Central memory CD4-positive, alpha-beta T cell (primary cell): ENCODE results near the gene MMAA.
A peak's percentile ranks its signal among the peaks of the same experiment; 100 is the strongest.
"Not testable (repeated sequence)": the region's sequence is repeated elsewhere in the genome, so short reads cannot be mapped to it uniquely, and the experiment has no call there.

Experiments used
- DNase-seq: peaks from one replicate; pipeline ENCODE4 v3.0.0; 2022
- total RNA-seq, 3 experiments: gene quantifications; one replicate each; lab custom pipeline; 2026; lab: John Stamatoyannopoulos, UW

Gene MMAA
- total RNA-seq, result 8.9 to 17.1 (median 15.1) reads per million in 3 experiments

DNA sequence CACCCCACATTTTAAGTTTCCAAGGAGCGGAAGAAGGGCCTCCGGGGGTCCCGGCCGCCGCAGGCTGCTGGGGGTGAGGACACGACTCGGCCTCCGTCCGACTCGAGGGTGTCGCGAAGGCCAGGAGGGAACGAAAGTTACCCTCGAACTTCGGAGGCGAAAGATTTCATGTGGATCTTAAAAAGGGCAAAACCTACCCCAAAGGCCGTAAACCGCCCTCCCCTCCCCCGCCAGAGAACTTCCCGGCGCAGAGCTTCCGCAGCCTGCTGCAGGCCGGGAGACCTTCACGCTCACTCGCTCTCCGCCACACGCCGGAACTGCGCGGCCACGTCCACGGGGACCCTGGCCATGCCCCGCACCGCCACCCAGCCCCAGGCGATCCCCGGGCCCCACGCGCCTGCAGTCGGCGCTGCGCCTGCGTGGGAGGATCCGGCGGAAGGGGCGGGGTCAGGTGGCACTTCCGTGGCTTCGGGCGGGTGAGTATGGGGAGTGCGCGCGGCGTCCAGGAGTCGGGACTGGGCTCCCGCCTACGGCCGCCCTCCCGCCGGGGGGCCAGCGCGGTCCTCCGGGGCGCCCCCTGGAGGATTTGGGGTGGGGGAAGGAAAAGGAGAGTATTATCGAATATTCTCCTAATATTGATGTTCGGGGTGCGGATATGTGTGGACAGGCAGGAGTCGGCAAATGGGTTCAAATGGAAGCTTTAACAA, at the start of gene MMAA:
TSS of gene MMAA (plus strand) at position 454 of the 707 bp plus-strand sequence. CDS start 19,755 bp downstream, outside the sequence.
- peak; percentile 92 for DNase-seq

DNA sequence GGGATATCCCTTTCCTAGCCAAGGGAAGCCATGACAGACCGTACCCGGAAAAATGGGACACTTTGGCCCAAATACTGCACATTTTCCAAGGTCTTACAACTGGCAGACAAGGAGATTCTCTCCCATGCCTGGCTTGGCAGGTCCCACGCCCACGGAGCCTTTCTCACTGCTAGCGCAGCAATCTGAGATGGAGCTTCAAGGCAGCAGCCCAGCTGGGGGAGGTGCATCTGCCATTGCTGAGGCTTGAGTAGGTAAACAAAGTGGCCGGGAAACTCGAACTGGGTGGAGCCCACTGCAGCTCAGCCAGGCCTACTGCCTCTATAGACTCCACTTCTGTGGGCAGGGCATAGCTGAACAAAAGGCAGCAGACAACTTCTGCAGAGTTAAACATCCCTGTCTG, 44.6 kb upstream of the MMAA start:
- not testable (repeated sequence) for DNase-seq

DNA sequence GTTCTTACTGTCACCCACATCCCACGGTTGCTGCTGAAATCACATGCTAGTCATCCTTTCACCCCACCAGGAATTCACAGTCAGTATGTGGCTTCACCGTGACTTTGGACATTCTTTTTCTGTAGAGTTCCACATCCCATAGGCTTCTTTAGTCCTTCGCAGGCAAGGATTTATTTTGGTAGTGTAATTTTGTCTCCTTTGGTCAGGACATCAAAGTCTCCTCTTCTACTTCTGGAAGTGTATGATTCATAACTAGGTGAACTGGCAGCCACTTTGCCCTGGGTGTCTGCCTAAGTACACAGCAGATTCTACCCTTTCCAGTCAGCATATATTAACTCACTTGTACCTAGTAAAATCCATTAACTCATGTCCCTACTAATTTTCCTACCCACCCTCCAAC, 38.3 kb upstream of the MMAA start:
- DNase-seq, result no peak

DNA sequence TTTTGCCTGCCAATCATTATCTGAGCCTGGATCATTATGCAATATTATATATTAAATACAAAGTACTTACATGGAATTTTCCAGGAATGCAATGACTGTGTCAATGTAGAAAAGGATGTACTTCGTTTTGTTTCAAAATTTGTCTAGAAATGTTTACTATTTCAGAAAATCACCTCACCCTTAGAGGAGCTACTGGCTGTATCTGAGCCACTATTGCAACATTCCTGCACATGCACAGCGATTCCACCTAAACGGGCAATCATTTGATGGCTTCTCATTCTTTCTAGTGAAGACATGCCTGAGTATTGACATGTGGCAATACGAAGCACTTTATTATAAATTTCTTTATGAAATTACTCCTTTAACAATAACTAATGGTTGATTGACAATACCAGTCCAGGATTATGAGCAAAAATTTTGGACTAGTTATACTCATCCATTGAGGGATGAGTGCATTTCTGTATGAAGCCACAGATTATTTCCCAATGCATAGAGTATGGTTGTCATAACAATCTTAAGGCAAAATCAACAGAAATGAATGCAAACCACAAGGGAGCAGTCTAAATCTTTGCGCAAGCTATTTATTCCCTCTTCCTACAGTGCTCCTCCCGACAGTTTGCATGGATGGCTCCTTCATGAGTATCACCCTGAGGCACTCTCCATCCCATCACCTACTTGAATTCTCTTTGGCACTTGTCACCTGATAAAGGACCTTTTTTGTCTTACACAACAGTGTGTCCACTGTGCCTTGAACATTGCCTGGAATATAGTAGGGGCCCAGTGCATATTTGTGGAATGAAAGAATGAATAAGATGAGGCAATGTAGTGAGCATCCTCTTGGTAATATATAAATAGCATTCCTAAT, 35.8 kb upstream of the MMAA start:
- no peak for DNase-seq

DNA sequence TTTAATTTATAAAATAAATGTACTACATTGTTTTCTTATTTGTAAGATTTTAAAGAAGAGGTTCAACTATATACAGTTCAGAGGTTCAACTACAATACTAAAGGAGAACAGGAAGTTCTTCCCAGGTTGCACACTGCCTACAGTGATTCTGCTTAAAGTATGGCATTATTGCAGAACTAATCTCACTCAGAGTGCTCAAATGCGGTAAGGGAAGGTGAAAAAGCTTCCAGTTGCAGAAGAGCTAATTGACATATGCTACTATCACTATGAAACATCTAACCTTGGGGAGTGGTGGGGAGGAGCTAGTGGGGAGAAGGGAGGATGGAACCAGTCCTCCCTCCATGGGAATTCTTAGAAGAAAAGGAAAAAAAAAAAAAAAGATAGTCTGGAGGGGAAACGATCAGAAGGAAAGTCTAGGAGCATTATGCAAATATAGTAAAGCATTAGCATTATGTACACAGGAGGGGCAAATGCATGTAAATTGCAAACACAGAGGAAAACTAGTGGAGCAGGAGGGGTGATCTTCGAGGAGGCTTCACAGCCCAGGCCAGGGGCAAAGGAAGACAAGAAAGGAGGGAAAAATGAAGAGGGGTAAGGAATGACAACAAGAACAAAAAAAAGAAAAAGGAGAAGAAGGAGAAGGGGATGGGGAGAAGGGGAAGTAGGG, 32.0 kb upstream of the MMAA start:
- no peak for DNase-seq

DNA sequence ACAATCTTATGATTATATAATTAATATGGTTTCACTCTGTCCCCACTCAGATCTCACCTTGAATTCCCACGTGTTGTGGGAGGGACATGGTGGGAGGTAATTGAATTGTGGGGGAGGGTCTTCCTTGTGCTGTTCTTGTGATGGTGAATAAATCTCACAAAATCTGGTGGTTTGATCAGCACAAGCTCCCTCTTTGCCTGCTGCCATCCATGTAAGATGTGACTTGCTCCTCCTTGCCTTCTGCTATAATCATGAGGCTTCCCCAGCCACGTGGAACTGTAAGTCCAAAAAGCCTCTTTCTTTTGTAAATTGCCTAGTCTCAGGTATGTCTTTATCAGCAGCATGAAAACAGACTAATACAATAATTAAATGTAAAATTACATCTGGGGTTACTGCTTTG, 29.8 kb upstream of the MMAA start:
- not testable (repeated sequence) for DNase-seq

DNA sequence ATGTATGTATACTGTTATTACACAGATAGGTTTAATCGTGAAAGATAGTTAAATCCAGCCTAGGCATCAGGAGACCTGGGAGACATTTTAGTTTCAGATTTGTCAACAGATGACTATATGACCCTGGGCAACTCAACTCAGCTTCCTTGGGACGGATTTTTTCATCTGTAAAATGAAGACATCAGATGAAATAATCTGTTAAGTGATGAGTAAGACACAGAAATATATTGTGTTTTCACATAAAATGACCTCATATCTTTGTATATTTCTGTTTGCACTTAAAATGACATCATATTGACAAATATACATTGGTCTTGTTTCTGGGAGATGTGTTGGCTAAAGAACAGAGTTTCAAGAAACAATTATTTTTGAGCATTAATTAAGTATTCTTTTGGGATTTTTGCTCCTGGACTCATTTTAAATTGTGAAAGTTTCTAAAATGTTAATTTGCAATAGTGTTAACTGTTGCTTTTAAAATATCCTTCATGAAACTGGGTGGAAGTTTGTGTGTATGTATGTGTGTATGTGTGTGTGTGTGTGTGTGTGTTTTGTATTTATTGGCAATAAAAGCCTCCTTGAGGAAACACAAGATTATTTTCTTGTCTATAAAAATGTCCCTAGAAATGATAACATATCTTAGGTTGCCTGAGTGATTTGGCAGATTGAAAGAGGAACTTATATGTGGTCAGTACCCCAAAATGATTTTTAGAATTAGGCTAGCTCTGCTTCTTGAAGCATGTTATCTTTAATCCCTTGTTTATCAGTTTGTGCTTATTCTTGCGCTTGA, 29.1 kb upstream of the MMAA start:
- no peak for DNase-seq

DNA sequence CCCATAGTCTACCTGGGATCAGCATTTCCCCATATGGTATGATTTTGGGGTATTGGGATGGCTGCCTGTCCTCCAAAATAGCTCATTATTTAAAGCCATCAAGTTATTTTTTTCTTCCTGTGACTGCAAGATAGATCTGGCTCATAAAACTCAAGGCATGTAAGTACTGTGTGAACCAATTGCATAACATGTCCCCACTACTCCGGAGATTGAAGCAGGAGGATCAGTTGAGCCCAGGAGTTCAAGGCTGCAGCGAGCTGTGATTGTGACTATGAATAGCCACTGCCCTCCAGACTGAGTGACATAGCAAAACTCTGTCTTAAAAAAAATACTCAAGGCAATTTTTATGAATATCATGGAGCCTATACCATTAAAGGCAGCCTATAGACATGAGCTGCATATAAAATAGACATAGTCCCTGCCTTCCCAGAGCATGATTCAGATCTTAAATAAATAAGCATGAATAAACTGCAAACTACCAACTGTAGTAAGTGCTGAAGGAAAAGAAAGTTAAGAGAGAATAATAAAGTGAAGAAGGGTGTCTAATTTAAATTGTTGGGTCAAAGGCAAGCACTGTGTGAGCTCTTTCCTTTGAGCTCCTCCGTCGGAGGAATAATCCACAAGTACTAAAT, 16.9 kb upstream of the MMAA start:
- no peak for DNase-seq

DNA sequence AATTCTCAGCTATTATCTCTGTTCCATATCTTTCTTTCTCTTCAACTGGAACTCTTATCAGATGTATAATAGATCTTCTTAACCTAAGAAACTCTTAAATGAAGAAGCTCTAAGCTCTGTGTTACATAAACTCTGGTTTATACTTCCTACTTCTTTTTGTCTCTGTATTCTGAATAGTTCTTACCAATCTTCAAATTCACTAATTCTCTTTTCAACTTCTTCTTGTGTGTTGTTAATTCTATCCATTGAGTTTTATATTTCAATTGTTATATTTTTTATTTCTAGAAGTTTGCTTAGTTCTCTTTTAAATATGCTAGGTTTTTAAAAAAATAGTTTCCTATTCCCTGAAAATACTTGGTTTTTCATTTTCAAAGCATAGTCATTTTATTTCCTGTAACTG, 13.2 kb upstream of the MMAA start:
- no peak for DNase-seq

DNA sequence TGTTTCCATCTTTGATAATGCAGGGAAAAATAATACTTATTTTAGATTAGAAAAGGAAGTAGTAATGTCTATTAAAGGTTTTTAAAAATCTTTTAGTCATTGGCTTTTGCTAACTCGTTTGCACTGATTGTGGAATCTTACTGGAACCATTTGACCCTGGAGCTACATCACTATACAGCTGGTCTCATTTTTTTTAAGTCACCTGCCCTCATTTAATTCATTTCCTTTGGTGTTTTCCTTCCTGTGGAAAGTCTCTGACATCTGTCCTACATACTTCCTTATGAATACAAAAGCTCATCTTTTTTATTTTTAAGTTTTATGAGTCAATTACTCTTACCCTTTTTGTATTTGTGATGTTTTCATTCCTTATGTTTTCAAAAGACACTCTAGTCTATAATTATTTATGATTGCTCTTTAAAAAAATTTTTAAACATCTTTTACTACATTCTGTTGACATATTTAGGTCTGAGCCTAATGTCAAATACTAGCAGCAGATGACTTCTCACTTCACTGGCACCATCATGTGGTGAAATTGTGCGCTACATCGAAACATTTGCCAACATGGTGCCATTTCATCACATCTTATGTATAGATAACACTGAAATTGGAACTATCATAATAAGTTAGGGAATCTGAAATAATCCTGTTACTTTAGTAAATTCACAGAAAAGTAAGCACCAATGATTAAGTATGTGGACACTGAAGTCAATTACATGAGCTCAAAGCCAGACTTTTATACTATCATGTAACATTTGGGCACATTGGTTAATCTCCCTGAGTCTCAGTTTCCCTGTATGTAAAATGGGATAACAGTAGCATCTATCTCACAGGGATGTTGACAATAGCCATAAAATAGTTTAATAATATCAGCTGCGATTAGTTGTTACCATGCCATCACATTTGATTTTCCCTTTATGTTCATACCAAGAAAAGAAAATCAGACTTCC, 9.4 kb upstream of the MMAA start:
- DNase-seq, result peak; percentile 29

DNA sequence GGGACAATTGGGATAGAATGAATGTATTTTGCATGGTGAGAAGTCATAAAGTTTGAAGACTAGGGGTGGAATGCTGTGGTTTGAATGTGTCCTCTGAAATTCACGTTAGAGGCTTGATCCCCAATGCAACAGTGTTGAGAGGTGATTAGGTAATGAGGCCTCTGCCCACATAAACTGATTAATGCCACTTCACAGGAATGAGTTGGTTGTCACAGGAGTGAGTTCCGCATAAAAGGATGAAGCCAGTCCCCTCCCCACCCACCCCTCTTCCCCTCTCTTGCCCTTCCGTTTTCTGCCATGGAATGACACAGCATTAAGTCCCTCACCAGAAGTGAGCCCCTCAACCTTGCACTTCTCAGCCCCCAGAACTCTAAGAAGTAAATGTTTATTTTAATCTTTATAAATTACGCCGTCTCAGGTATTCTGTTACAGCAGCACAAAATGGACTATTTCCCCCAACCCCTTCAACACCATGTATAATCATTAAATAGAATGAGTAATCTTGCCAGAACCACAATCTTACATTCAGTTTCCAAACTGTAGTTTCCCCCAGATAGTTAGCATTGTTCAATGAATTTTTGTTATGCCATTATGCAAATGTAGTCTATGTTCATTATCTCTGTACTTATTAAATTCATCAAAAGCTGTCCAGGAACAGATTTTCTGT, 5.5 kb upstream of the MMAA start:
- no peak for DNase-seq

DNA sequence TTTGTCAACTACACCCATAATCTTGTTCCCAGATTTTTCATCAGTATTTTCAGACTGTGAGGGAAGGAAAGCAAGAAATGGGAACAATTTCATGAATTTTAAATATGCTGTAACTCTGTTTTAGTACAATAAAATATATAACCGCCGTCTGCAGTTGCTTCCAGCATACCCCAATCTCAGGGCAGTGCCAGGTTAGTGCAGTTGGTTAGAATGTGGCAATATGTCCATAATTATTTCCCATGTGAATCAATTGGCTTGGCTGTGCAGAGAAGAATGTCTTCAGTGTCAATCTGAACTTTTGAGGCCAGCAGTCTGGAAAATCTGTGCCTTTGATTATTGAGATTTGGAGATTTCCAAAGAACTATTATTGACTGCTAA, 5.0 kb upstream of the MMAA start:
- DNase-seq, result no peak

DNA sequence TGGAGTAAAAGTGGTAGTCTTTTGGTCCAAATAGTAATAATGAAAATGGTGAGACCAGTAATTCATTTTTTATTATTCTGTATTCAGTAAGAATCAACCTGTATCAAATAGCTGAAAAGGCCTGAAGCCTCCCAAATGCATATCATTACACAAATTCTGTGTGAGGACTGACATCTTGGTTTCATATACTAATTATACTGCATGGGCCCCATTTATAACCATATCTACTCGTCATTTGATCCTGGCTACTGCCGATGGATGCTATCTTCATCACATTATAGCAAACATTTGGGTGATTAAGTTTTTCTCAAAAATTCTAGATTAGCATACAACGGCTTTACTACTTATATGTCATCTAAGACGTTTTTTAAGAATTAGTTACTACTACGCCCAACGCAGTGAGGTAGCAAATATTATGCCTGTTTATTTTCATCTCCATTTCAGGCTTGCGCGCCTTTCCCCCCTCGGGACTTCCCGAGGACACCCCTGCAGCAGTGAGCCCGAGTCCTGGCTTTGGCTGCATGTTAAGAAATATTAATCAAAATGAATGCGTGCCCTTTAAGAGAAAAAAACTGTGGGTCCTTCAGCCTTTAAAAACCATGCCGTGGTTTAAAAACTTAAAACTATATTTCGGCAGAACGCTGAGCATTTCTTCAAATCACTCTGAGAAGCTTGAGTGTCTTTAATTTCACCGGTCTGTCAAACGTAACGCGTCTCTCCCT, 814 bp upstream of the MMAA start:
- DNase-seq, result no peak

DNA sequence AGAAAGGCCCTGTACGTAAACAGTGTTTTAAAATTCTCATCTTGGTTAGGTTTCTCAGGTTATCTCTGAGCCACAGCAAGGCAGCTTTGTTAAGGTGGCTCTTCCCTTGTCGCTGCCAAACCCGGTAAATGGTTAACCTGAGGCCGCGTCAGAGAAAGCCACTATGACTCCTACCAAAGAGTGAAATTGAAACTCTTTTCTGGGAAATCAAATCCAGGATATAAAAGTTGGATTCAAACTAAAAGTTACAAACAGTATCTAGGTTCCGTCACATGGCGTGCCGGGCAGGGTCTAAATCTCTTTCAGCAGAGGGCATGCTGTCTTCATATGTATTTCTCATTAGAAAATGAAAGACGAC, 433 bp downstream of the MMAA start:
- no peak for DNase-seq

DNA sequence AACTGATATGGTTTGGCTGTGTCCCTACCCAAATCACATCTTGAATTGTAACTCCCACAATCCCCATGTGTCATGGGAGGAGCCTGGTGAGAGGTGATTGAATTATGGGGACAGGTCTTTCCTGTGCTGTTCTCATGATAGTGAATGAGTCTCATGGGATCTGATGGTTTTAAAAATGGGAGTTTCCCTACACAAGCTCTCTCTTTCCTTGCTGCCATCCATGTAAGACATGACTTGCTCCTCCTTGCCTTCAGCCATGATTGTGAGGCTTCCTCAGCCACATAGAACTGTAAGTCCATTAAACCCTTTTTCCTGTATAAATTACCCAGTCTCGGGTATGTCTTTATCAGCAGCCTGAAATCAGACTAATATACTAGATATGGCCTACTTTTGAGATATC, 2.9 kb downstream of the MMAA start:
- DNase-seq, result not testable (repeated sequence)

DNA sequence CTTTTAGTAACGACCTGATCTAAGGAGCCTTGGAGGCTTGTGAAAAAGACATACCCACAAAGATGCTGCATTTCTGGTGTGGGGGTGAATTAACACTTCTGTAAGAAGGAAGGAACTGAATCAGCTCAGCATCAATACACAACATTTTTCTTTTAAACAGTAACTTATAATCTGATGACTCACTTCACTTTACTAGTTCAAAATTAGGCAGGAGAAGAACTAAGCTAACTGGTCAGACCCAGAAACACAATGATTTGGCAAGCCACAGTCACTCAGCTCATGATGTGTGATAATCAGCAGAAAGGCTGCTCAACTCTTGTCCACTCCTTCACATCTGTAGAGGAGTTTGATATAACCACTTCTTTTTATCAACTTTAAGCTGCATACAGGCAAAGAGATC, 4.6 kb downstream of the MMAA start:
- no peak for DNase-seq

DNA sequence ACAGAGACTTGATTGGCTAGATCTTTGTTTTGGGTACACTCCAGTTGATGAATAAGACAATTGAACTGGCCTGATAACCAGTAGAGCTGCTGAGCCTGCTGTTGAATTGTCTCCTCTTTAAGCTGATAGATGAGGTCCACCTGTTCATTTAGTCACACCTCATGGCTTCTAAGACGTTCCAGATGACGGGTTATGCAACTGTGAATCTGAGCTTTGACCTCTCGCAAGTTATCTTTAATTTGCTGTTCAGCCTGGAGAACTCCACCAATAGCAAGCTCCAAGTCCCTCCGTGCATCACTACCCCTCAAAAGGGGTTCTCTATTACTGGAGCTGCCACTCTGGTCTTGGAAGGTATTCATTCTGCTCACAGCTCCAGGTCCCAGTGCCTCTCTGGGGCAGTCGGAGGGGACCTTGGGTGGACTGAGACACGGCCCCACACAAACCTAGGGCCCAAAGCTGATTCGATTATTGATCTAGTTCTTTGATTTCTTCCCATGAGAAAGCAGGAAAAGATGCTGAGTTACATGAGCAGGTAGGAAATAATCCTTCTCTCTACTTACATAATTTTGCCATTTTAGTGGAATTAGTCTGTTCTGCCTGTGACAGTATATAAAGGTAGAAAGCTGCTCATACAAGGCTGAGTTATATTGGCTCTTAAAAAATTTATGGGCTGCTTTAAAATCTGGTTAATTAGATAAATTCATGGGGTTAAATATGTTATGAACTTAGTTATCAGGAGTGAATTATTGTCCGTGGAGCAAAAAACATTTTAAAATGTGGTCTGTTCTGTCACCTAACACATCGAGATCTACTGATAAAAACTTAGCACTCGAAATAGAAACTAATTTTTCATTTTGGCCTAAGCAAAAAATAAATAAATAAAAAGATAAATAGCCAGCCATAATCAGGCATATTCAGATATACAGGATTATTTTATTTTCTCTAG, 6.8 kb downstream of the MMAA start:
- DNase-seq, result no peak

DNA sequence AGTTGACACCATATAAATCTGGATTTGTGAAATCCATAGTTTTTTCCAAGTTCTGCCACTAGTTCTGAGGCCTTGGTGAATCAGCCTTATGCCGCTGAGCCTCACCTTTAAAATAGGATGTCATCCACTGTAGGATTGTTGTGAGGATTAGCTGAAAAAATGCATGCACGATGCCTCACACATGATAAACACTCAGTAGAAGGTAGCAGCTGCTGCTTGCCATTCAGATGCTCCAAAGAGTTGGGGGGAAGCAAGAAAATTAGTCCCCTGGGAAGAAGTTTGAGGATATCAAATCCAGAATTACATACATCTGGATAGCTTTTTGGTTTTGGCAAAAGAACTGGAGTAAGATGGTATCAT, 7.4 kb downstream of the MMAA start:
- no peak for DNase-seq

DNA sequence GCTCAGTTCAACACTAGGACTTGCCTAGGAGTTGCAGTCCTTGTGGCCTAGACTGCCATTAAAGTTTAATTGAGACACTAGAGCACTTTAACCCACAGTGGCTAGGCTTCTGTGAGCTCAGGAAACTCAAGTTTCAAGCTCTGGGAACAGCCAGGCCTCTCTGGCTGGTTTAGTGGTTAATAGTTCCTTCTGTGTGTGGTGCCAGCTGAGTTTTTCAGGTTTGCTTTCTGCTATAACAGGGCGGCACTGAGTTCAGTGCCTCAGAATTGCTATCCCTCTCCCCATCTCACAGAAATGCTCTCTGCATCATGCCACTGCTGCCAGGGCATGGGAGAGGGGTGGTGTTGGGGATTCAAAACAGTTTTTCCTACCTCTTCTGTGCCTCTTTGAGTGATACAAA, 15.9 kb downstream of the MMAA start:
- DNase-seq, result no peak
